Anterior cingulate cortex (tissue), 58 donors: ENCODE results near the gene PIP5KL1.
A peak's percentile ranks its signal among the peaks of the same experiment; 100 is the strongest.

ENCODE experiments used
- DNase-seq, 58 donors: peaks; one replicate each; lab custom pipeline; 2025; lab: John Stamatoyannopoulos, UW

The PIP5KL1 gene

GRCh38 chr9:127878652-127879390, 51.8 kb downstream of the PIP5KL1 start:
- no peak for DNase-seq

GRCh38 chr9:127878001-127878651, 52.5 kb downstream of the PIP5KL1 start:
- DNase-seq: peak in 3 of 58 donors; percentile 27 to 45 (median 43)

DNA sequence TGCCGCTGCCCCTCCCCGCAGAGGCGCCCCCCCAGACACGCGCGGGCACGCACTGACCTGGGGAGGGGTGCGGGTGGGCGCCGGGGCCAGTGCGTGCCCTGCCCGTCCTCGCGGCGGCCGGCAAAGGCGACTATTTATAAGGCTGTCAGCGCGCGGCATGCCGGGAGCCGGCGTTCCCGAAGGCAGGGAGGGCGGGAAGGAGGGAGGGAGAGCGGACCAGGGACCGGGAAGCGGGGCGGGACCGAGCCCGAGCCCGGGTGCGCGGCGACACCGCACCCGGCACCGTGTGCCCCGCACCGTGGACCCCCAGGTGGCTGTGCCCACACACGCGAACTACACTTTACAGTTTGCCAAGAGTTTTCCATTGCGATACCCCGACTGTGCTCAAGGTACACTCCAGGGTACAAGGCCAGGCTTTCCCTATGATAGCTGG, 53.0 kb downstream of the PIP5KL1 start, which contains the start of gene AK1:
Gene AK1, minus strand, starts transcription at position 110 of the 433 bp plus-strand sequence. CDS start 3,058 bp downstream, outside the sequence.
- DNase-seq: peak in 56 of 58 donors; percentile 32 to 90 (median 80)

DNA sequence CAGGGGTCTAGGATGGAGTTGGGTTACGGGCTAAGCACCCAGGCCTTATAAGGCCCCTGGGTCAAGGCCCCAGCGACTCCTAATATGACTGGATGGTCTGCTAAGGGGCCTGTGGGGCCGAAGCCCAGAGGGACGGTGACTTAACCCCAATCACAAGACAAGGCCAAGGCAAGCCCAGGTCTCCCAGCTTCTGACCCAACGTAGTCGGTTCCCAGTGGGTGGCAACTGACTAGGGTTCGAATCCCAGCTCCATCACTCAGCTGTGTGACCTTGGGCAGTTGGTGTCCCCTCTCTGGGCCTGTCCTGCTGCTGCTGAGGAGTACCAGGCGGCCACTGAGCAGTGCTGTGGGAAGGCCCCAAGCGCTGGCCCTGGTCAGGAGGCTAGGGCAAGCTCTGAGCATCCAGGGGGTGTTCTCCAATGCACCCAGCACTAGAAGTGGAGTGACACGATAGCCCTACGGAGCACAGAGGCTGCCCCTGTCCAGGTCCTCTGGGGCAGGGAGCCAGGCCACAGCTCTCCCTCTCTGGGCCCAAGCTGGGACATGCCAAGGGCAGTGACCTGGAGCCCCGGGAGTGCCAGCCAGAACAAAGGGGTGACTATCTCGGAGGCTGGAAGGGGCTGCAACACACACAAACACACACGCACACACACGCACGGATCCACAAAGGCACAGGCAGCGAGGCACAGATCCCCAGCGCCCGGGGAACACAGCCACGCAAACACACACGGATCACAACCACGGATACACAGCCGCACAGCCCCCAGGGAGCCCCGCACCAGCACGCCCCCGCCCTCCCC, 53.6 kb downstream of the PIP5KL1 start:
- DNase-seq: peak in 17 of 58 donors; percentile 51 to 78 (median 62)

GRCh38 chr9:127876026-127876763, 54.4 kb downstream of the PIP5KL1 start:
- no peak for DNase-seq

GRCh38 chr9:127875306-127875966, 55.1 kb downstream of the PIP5KL1 start:
- DNase-seq: no peak

DNA sequence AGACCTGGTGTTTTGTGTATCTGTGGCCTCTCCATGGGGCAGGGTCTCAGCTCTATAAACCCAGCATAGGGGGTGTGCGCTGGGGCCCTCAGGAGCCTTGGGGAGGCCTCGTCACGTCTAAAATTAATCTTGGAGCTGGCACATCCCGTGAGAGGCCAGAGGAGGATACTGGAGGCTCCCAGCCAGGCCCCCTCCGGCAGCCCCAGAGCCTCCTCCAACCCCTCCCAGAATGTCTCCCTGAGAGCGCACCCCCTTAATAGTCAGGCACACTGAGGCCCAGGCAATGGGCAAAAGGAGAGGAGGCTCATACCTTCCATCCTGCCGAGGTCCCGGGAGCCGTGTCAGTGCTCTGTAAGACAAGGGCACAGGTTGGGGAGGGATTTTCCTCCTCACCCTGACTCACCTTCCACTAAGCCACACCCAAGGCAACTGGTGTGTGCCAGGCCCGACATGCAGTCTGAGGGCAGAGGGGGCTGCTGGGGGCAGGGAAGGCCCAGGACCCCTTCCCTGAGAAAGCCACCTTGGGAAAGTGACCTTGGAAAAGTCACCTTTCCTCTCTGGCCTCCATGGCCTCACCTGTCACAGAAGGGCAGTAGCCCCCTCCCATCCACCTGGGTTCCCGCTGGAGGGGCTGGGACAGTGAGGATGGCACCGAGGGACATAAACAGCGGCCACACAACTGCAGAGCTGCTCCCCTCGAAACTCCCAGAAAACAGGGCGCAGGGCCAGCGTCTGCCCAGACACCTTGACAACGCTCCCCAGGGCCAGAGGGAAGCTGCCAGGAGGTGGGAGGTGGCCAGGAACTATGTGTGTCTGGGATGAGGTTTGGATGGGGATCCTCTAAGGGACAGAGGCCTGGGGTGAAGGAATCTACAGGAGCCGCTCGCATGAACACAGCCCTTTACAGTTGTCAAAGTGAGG, 56.0 kb downstream of the PIP5KL1 start:
- DNase-seq: peak in 23 of 58 donors; percentile 6 to 72 (median 25)

DNA sequence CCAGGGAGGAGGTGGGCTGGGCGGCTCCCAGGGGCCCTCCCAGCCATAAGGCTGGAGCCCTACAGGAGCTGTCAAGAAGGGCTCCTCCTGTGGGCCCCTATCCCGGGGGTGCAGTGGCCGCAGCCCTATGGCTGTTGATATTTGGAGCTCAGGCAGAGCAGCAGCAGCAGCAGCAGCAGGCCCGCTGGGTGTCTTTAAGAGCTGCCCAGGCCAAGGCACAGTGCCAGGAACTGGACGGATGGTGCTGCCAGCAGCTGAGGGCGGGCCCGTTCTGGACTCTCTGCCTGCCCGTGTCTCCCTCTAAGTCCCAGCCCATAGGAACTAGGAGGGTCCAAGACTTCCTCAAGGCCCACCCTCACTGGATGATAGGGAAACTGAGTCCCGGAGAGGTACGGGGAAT, 56.7 kb downstream of the PIP5KL1 start:
- peak in 55 of 58 donors; percentile 7 to 91 (median 73) for DNase-seq

DNA sequence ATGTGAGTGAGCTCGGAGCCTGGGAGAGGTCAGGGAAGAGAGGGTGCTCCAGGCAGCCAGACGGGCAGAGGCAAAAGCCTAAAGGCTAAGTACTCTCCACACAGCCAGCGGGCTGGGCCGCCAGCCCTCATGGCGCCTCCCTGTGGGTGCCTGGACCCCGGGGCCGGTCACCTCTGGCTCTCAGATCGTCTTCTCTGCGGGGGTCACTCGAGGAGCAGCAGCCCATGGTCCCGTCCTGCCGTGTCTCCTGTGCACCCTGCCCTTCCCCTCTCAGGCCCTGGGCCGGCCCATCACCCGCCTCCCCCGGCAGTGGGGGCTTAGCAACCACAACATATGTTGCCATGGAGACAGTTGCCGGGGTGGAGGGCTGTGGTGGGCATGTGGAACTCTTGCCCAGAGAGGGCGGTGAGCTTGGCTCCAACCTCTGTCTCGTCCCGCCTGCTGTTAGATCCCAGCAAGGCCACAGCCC, 57.3 kb downstream of the PIP5KL1 start:
- DNase-seq: peak in 45 of 58 donors; percentile 20 to 86 (median 62)

- DNase-seq: no peak
These were observed 58.0 kb downstream of the PIP5KL1 start for GRCh38 chr9:127872369-127873222.

- DNase-seq: no peak
These were observed 59.0 kb downstream of the PIP5KL1 start for GRCh38 chr9:127871531-127871930.

DNA sequence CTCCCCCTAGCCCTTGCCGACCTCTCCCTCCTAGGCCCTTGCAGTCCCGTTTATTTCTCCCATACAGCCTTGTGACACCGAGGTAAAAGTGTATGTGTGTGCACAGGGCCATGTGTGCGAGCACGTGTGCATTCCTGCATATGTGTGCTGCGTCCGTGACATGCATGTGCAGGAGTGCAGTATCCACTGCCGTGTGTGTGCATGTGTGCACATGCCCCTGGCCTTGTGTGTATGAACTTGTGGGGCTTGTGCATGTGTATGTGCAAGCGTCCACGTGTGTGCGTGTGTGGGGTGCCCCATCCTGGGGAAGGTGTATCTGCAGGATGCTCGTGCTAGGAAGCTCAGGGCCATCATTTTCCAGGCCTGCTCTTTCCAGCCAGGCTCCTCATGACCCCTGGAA, 59.7 kb downstream of the PIP5KL1 start:
- DNase-seq: no peak
